ENCODE measurements around the gene ADAMTS20.

Gene ADAMTS20

GRCh38 chr12:43493261-43493797 lies 58.7 kb downstream of the ADAMTS20 start:
- DNase-seq (ENCODE audit: low read depth, low spot score): no peak

- no peak for DNase-seq (ENCODE audit: low read depth, low spot score)
Observed at GRCh38 chr12:43482311-43483085, 69.5 kb downstream of the ADAMTS20 start.

- DNase-seq (ENCODE audit: low read depth, low spot score): no peak
Observed at GRCh38 chr12:43480591-43480990, 71.4 kb downstream of the ADAMTS20 start.

- no peak for DNase-seq (ENCODE audit: low read depth, low spot score)
Observed at GRCh38 chr12:43462741-43463140, 89.3 kb downstream of the ADAMTS20 start.

GRCh38 chr12:43462080-43462479 lies 89.9 kb downstream of the ADAMTS20 start:
- no peak for DNase-seq (ENCODE audit: low read depth, low spot score)

GRCh38 chr12:43459285-43459684 lies 92.7 kb downstream of the ADAMTS20 start:
- no peak for DNase-seq (ENCODE audit: low read depth, low spot score)

GRCh38 chr12:43453761-43454160 lies 98.2 kb downstream of the ADAMTS20 start:
- DNase-seq (ENCODE audit: low read depth, low spot score): no peak

- no peak for DNase-seq (ENCODE audit: low read depth, low spot score)
Observed at GRCh38 chr12:43444940-43445564, 107.0 kb downstream of the ADAMTS20 start.

- no peak for DNase-seq (ENCODE audit: low read depth, low spot score)
Observed at GRCh38 chr12:43436597-43436996, 115.4 kb downstream of the ADAMTS20 start.

- no peak for DNase-seq (ENCODE audit: low read depth, low spot score)
Observed at GRCh38 chr12:43434614-43435013, 117.4 kb downstream of the ADAMTS20 start.

GRCh38 chr12:43428088-43428600 lies 123.9 kb downstream of the ADAMTS20 start:
- no peak for DNase-seq (ENCODE audit: low read depth, low spot score)

GRCh38 chr12:43425361-43425760 lies 126.6 kb downstream of the ADAMTS20 start:
- DNase-seq (ENCODE audit: low read depth, low spot score): no peak

GRCh38 chr12:43416981-43417380 lies 135.0 kb downstream of the ADAMTS20 start:
- no peak for DNase-seq (ENCODE audit: low read depth, low spot score)

- no peak for DNase-seq (ENCODE audit: low read depth, low spot score)
Observed at GRCh38 chr12:43407816-43408645, 144.0 kb downstream of the ADAMTS20 start.

GRCh38 chr12:43406801-43407200 lies 145.2 kb downstream of the ADAMTS20 start:
- DNase-seq (ENCODE audit: low read depth, low spot score): no peak

GRCh38 chr12:43402436-43402835 lies 149.6 kb downstream of the ADAMTS20 start:
- no peak for DNase-seq (ENCODE audit: low read depth, low spot score)

- no peak for DNase-seq (ENCODE audit: low read depth, low spot score)
Observed at GRCh38 chr12:43401096-43401495, 150.9 kb downstream of the ADAMTS20 start.

GRCh38 chr12:43396671-43397070 lies 155.3 kb downstream of the ADAMTS20 start:
- no peak for DNase-seq (ENCODE audit: low read depth, low spot score)

GRCh38 chr12:43392116-43392515 lies 159.9 kb downstream of the ADAMTS20 start:
- no peak for DNase-seq (ENCODE audit: low read depth, low spot score)

- DNase-seq (ENCODE audit: low read depth, low spot score): no peak
Observed at GRCh38 chr12:43381879-43382278, 170.1 kb downstream of the ADAMTS20 start.

- DNase-seq (ENCODE audit: low read depth, low spot score): no peak
Observed at GRCh38 chr12:43378448-43378847, 173.6 kb downstream of the ADAMTS20 start.

- no peak for DNase-seq (ENCODE audit: low read depth, low spot score)
Observed at GRCh38 chr12:43370263-43370662, 181.7 kb downstream of the ADAMTS20 start.
